Subcutaneous abdominal adipose tissue (tissue), 5 donors: Measurements from ENCODE around the gene CNTNAP2.

Experiments used
- H3K27ac ChIP-seq: one replicate; pipeline ENCODE4 v1.7.0; 2013; ENCODE audit warnings: low read depth, mild to moderate bottlenecking, inconsistent platforms, low read length, moderate library complexity
- H3K27me3 ChIP-seq, 5 donors: one replicate each; pipeline ENCODE4 v1.7.0; 2013; ENCODE audit warnings: low read length in 5 of 5, inconsistent platforms in 1 of 5; ENCODE audit not compliant: control insufficient read depth in 5 of 5, insufficient read depth in 4 of 5
- H3K36me3 ChIP-seq, 5 donors: one replicate each; pipeline ENCODE4 v1.7.0; 2013; ENCODE audit warnings: low read length in 5 of 5; ENCODE audit not compliant: control insufficient read depth in 5 of 5, insufficient read depth in 5 of 5
- H3K4me1 ChIP-seq, 5 donors: one replicate each; pipeline ENCODE4 v1.7.0; 2013; ENCODE audit warnings: low read length in 5 of 5, mild to moderate bottlenecking in 3 of 5, moderate library complexity in 1 of 5; ENCODE audit not compliant: control insufficient read depth in 5 of 5, insufficient read depth in 5 of 5
- H3K4me3 ChIP-seq, 5 donors: one replicate each; pipeline ENCODE4 v1.7.0; 2013; ENCODE audit warnings: low read length in 5 of 5, low read depth in 1 of 5
- H3K9ac ChIP-seq, 5 donors: one replicate each; pipeline ENCODE4 v1.7.0; 2013; ENCODE audit warnings: low read length in 5 of 5, mild to moderate bottlenecking in 4 of 5, moderate library complexity in 3 of 5
- H3K9me3 ChIP-seq, 5 donors: one replicate each; pipeline ENCODE4 v1.7.0; 2013; ENCODE audit warnings: low read length in 5 of 5; ENCODE audit not compliant: control insufficient read depth in 5 of 5
- donor health status: healthy.
- donor health status: healthy.
- donor health status: healthy.
- donor health status: healthy.
- donor health status: healthy.

Gene CNTNAP2

GRCh38 chr7:148344406-148344805 is 2227.8 kb downstream of the CNTNAP2 start:
- Histone ChIP-seq H3K27me3 (peaks cover 2 to 10% (median 4%) of the 10 kb centered on the region in 5 donors), H3K4me1 (peaks cover 0 to 5% (median 3%) of the 10 kb centered on the region in 5 donors), H3K27ac (no peak overlapping the region), H3K4me3 (no peak overlapping the region), H3K9me3 (no peaks in the 10 kb centered on the region), H3K9ac (no peak overlapping the region), H3K36me3 (no peaks in the 10 kb centered on the region)

GRCh38 chr7:148347981-148348380 is 2231.4 kb downstream of the CNTNAP2 start:
- Histone ChIP-seq H3K9me3 (no peaks in the 10 kb centered on the region), H3K36me3 (no peaks in the 10 kb centered on the region), H3K9ac (no peak overlapping the region), H3K4me3 (no peak overlapping the region), H3K27ac (no peak overlapping the region), H3K4me1 (no peaks in the 10 kb centered on the region), H3K27me3 (no peaks in the 10 kb centered on the region)

GRCh38 chr7:148348466-148348865 is 2231.9 kb downstream of the CNTNAP2 start:
- Histone ChIP-seq H3K9ac (no peak overlapping the region), H3K4me3 (no peak overlapping the region), H3K4me1 (no peaks in the 10 kb centered on the region), H3K27me3 (no peaks in the 10 kb centered on the region), H3K27ac (no peak overlapping the region), H3K9me3 (no peaks in the 10 kb centered on the region), H3K36me3 (no peaks in the 10 kb centered on the region)

GRCh38 chr7:148356303-148356702 is 2239.7 kb downstream of the CNTNAP2 start:
- Histone ChIP-seq H3K4me3 (no peak overlapping the region), H3K27ac (no peak overlapping the region), H3K27me3 (no peaks in the 10 kb centered on the region), H3K9me3 (no peaks in the 10 kb centered on the region), H3K36me3 (no peaks in the 10 kb centered on the region), H3K9ac (no peak overlapping the region), H3K4me1 (peaks cover 0 to 10% (median 6%) of the 10 kb centered on the region in 5 donors)

- no peaks in the 10 kb centered on the region for H3K4me1 ChIP-seq
- H3K27ac ChIP-seq = no peak overlapping the region
- H3K9me3 ChIP-seq = no peaks in the 10 kb centered on the region
- no peak overlapping the region for H3K4me3 ChIP-seq
- H3K27me3 ChIP-seq = no peaks in the 10 kb centered on the region
- H3K9ac ChIP-seq = no peak overlapping the region
- H3K36me3 ChIP-seq = no peaks in the 10 kb centered on the region
Measured at GRCh38 chr7:148362541-148362940, 2245.9 kb downstream of the CNTNAP2 start.

- Histone ChIP-seq H3K9me3 (peaks cover 0 to 5% (median 0%) of the 10 kb centered on the region in 5 donors), H3K36me3 (no peaks in the 10 kb centered on the region), H3K27me3 (peaks cover 0 to 3% (median 0%) of the 10 kb centered on the region in 5 donors), H3K4me3 (no peak overlapping the region), H3K27ac (no peak overlapping the region), H3K4me1 (no peaks in the 10 kb centered on the region), H3K9ac (no peak overlapping the region)
Measured at GRCh38 chr7:148367731-148368475, 2251.3 kb downstream of the CNTNAP2 start.

- H3K27ac ChIP-seq = no peak overlapping the region
- H3K36me3 ChIP-seq = no peaks in the 10 kb centered on the region
- H3K4me1 ChIP-seq = no peaks in the 10 kb centered on the region
- H3K4me3 ChIP-seq = no peak overlapping the region
- H3K27me3 ChIP-seq = peaks cover 0 to 3% (median 0%) of the 10 kb centered on the region in 5 donors
- no peak overlapping the region for H3K9ac ChIP-seq
- H3K9me3 ChIP-seq = peaks cover 0 to 5% (median 0%) of the 10 kb centered on the region in 5 donors
Measured at GRCh38 chr7:148368562-148368961, 2252.0 kb downstream of the CNTNAP2 start.

- no peak overlapping the region for H3K4me3 ChIP-seq
- H3K27ac ChIP-seq = no peak overlapping the region
- H3K36me3 ChIP-seq = no peaks in the 10 kb centered on the region
- H3K9me3 ChIP-seq = peaks cover 0 to 5% (median 0%) of the 10 kb centered on the region in 5 donors
- H3K9ac ChIP-seq = no peak overlapping the region
- H3K4me1 ChIP-seq = peaks cover 0 to 8% (median 2%) of the 10 kb centered on the region in 5 donors
- H3K27me3 ChIP-seq = peaks cover 0 to 3% (median 0%) of the 10 kb centered on the region in 5 donors
Measured at GRCh38 chr7:148371280-148371937, 2254.8 kb downstream of the CNTNAP2 start.

- Histone ChIP-seq H3K4me3 (no peak overlapping the region), H3K27ac (no peak overlapping the region), H3K36me3 (no peaks in the 10 kb centered on the region), H3K27me3 (peaks cover 0 to 3% (median 0%) of the 10 kb centered on the region in 5 donors), H3K9me3 (no peaks in the 10 kb centered on the region), H3K4me1 (peaks cover 0 to 8% (median 2%) of the 10 kb centered on the region in 5 donors), H3K9ac (no peak overlapping the region)
Measured at GRCh38 chr7:148374396-148375259, 2258.0 kb downstream of the CNTNAP2 start.
